Measurements from ENCODE around the gene PCDHGA1.

Gene PCDHGA1

DNA sequence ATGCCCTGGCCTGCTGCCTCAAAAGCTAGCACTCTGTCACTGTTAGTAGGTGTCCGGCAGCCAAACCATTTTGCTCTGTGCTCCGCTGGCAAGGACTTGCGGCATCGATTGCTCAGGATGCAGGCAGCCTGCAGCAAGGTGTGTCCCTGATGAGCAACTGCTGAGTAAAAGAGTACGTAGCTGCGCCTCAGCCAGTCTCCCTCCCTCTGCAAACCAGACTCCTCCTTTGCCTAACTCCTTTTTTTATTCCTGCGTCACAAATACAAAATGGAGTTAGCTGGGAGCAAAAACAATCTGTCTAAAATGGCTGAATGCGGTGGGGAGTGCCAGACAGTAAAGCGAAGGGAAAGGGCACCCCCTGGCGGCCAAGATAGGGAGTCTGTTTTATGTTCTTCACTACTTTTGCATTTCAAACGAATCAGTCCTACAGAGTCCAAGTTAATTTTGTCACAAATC, 227.4 kb downstream of the PCDHGA1 start:
- peak overlapping the region in 1 of 7 experiments; percentile 13 for H3K4me3 ChIP-seq
- H3K27ac ChIP-seq, result peak overlapping the region; percentile 26 to 95 (median 86)

DNA sequence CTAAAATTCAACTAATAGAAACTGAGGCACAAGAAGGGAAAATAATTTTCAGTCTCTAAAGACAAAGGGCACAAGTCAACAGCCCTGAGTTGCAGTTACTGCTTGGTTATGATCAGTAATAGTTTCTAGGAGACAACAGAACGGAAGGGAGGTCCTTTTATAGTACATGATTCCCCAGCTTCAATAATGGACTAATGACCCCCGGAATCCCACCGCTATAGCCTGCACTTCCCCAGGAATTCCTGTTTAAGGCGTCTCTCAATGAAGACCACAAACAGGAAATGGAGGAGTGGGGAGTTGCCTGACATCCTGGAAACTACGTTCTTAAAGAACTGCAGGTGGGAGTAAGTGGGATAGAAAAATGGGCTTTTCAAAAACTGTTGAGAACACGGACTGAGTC, 227.8 kb downstream of the PCDHGA1 start:
- peak overlapping the region; percentile 26 to 95 (median 86) for H3K27ac ChIP-seq
- no peak overlapping the region for H3K4me3 ChIP-seq

DNA sequence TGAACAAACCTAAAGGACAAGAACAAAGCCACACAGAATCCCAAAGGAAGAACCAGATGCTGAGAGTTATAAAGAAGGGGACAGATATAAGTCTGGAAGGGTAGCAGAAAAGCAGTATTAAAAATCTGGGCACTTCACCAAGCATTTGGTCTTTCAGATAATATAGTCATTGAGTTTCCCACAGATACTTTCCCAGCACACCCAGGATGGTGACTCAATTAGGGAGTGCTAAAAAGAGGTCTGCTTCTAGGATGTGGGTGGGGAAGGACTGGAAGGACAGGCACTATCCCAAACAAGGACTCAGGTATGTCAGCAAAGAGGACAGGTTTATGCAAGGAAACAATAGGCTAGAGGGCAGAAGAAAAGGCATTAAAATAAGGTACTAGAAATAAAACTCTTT, 229.1 kb downstream of the PCDHGA1 start:
- no peak overlapping the region for H3K4me3 ChIP-seq
- H3K27ac ChIP-seq, result peak overlapping the region; percentile 18 to 95 (median 86)

DNA sequence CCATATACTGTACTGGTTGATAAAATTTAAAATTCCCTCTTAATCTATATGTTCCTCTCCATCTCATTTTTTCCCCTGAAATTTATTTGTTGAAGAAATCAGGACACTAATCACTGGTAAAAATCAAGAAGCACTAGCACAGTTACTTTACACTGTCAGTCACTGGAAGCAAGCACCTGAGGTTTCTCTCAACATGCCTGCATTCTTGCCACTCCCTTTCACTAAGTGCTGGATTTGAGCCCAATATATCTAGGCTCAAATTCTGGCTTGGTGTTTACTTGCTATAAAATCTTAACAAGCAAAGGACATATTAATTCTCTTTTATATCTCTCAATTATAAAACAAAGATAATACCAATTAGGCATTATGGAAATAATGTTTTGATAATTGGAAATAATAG, 229.8 kb downstream of the PCDHGA1 start:
- H3K27ac ChIP-seq, result peak overlapping the region in 20 of 21 experiments; percentile 66 to 95 (median 86)
- no peak overlapping the region for H3K4me3 ChIP-seq

DNA sequence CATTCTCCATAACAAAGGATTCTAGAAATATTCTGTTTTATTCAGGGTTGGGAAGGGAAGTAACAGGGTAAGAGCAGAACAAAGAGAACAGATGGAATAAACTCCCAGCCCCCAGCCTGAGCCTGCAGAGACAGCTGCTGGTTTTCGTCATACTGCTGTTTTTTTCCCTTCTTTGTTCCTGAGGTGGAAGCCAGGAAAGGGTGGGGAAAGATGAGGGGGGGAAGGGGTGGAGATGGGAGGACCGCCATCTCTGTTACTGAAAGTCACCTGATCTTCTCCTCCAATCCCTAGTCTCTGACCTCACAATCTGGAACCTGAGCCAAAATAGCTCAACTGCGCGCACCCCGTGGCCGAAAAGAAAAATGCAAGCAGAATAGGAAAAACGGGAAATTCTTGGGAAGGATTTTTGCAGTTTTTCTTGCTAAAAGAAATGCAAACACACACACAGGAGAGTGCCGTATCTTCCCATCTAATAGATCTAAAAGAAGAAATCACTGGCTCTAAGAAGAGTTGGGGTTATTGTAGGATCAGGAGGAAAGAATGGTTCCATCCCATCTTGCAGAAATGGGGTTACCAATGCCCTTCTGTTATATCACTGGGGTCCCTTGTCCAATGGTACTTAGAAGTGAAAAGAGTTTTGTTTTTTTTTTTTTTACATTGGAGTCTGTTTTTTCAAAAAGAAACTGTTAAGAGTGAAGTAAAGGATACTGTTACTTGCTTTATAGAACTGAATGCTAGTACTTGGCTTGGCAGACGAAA, 230.6 kb downstream of the PCDHGA1 start:
- no peak overlapping the region for H3K4me3 ChIP-seq
- peak overlapping the region in 20 of 21 experiments; percentile 55 to 95 (median 86) for H3K27ac ChIP-seq
